ENCODE results near the gene NCAM1.

The NCAM1 gene

GRCh38 chr11:113075586-113076095, 114.4 kb downstream of the NCAM1 start:
- FAIRE-seq (no peak), DNase-seq (ENCODE audit: extremely low spot score, insufficient read length, low read depth) (no peak)

GRCh38 chr11:113077379-113077778, 116.2 kb downstream of the NCAM1 start:
- FAIRE-seq (no peak), DNase-seq (ENCODE audit: extremely low spot score, insufficient read length, low read depth) (no peak)

GRCh38 chr11:113082341-113082955, 121.2 kb downstream of the NCAM1 start:
- FAIRE-seq (no peak), DNase-seq (ENCODE audit: extremely low spot score, insufficient read length, low read depth) (no peak)

- FAIRE-seq: no peak
Measured at GRCh38 chr11:113083571-113083970, 122.4 kb downstream of the NCAM1 start.

GRCh38 chr11:113084297-113084696, 123.1 kb downstream of the NCAM1 start:
- no peak for DNase-seq (ENCODE audit: extremely low spot score, insufficient read length, low read depth)
- FAIRE-seq: no peak

More at GRCh38 chr11:113083571-113083970, 122.4 kb downstream of the NCAM1 start:
- no peak for DNase-seq (ENCODE audit: extremely low spot score, insufficient read length, low read depth)

GRCh38 chr11:113085446-113085845, 124.2 kb downstream of the NCAM1 start:
- FAIRE-seq (no peak), DNase-seq (ENCODE audit: extremely low spot score, insufficient read length, low read depth) (no peak)

- no peak for FAIRE-seq
- DNase-seq (ENCODE audit: extremely low spot score, insufficient read length, low read depth): no peak
Measured at GRCh38 chr11:113087706-113088105, 126.5 kb downstream of the NCAM1 start.

GRCh38 chr11:113090716-113091480, 129.7 kb downstream of the NCAM1 start:
- no peak for DNase-seq (ENCODE audit: extremely low spot score, insufficient read length, low read depth)
- no peak for FAIRE-seq

- DNase-seq (ENCODE audit: extremely low spot score, insufficient read length, low read depth) (no peak), FAIRE-seq (no peak)
Measured at GRCh38 chr11:113091481-113091780, 130.2 kb downstream of the NCAM1 start.

GRCh38 chr11:113096648-113097047, 135.4 kb downstream of the NCAM1 start:
- no peak for FAIRE-seq

GRCh38 chr11:113103932-113104690, 142.9 kb downstream of the NCAM1 start:
- FAIRE-seq (no peak), DNase-seq (ENCODE audit: extremely low spot score, insufficient read length, low read depth) (no peak)

More at GRCh38 chr11:113096648-113097047, 135.4 kb downstream of the NCAM1 start:
- DNase-seq (ENCODE audit: extremely low spot score, insufficient read length, low read depth): no peak

GRCh38 chr11:113104691-113105251, 143.6 kb downstream of the NCAM1 start:
- no peak for FAIRE-seq

GRCh38 chr11:113105592-113105991, 144.4 kb downstream of the NCAM1 start:
- DNase-seq (ENCODE audit: extremely low spot score, insufficient read length, low read depth): no peak
- FAIRE-seq: no peak

More at GRCh38 chr11:113104691-113105251, 143.6 kb downstream of the NCAM1 start:
- no peak for DNase-seq (ENCODE audit: extremely low spot score, insufficient read length, low read depth)

- FAIRE-seq (no peak), DNase-seq (ENCODE audit: extremely low spot score, insufficient read length, low read depth) (no peak)
Measured at GRCh38 chr11:113106507-113106906, 145.3 kb downstream of the NCAM1 start.

GRCh38 chr11:113110046-113110445, 148.8 kb downstream of the NCAM1 start:
- DNase-seq (ENCODE audit: extremely low spot score, insufficient read length, low read depth) (no peak), FAIRE-seq (no peak)

- FAIRE-seq: no peak
- DNase-seq (ENCODE audit: extremely low spot score, insufficient read length, low read depth): no peak
Measured at GRCh38 chr11:113111156-113111555, 149.9 kb downstream of the NCAM1 start.

- FAIRE-seq (no peak), DNase-seq (ENCODE audit: extremely low spot score, insufficient read length, low read depth) (no peak)
Measured at GRCh38 chr11:113112307-113112706, 151.1 kb downstream of the NCAM1 start.

GRCh38 chr11:113113801-113114704, 152.8 kb downstream of the NCAM1 start:
- FAIRE-seq (no peak), DNase-seq (ENCODE audit: extremely low spot score, insufficient read length, low read depth) (no peak)

- no peak for FAIRE-seq
- DNase-seq (ENCODE audit: extremely low spot score, insufficient read length, low read depth): no peak
Measured at GRCh38 chr11:113114705-113115027, 153.4 kb downstream of the NCAM1 start.

GRCh38 chr11:113118104-113118503, 156.9 kb downstream of the NCAM1 start:
- FAIRE-seq (no peak), DNase-seq (ENCODE audit: extremely low spot score, insufficient read length, low read depth) (no peak)
